HepG2 (cell line): ENCODE data around the gene TNRC18. TPM values are rescaled to one million over a fixed set of nuclear protein-coding genes. Genes with fewer than 3 reads are reported as not detected.

Source experiments
- DBP ChIP-seq: sonication (generic); formaldehyde crosslinking; IDR thresholded peaks from 2 replicates; pipeline ENCODE4 v1.4.0; 2020; ENCODE audit warnings: missing genetic modification reagents; ENCODE audit errors: not compliant biosample characterization
- FOXO4 ChIP-seq: sonication (generic); formaldehyde crosslinking; conservative IDR thresholded peaks from 2 replicates; pipeline ENCODE4 v1.8.1; 2023; ENCODE audit warnings: missing genetic modification reagents
- LBX2 ChIP-seq: sonication (generic); formaldehyde crosslinking; IDR thresholded peaks from 2 replicates; pipeline ENCODE4 v1.5.0; 2020; ENCODE audit warnings: missing genetic modification reagents, mild to moderate bottlenecking, borderline replicate concordance
- MBNL3 ChIP-seq: fragments of 250-450 bp; sonication (Bioruptor Pico); conservative IDR thresholded peaks from 2 replicates; pipeline ENCODE4 v1.8.0; 2022; ENCODE audit warnings: mild to moderate bottlenecking, inconsistent platforms
- MTA3 ChIP-seq: sonication (generic); formaldehyde crosslinking; IDR thresholded peaks from 2 replicates; pipeline ENCODE4 v1.4.0; 2020; ENCODE audit warnings: missing genetic modification reagents
- SALL2 ChIP-seq: sonication (generic); formaldehyde crosslinking; IDR thresholded peaks from 2 replicates; pipeline ENCODE4 v1.8.1; 2023; ENCODE audit warnings: mild to moderate bottlenecking, missing genetic modification reagents, inconsistent platforms
- SP1 ChIP-seq, 2 experiments: fragments of 450-650 bp in 1 of 2; sonication (generic) in 1 of 2; formaldehyde crosslinking in 1 of 2; IDR thresholded peaks; 2 replicates each; pipeline versions ENCODE4 v1.4.0 to v1.6.1; 2016 to 2020; ENCODE audit warnings: missing genetic modification reagents in 1 of 2
- SP4 ChIP-seq: sonication (generic); formaldehyde crosslinking; IDR thresholded peaks from 2 replicates; pipeline ENCODE4 v1.8.1; 2023; ENCODE audit warnings: mild to moderate bottlenecking, missing genetic modification reagents
- TGIF2 ChIP-seq: IDR thresholded peaks from 2 replicates; pipeline ENCODE4 v1.6.1; 2016; ENCODE audit warnings: control low read depth, missing compliant biosample characterization
- ZFY ChIP-seq: sonication (generic); formaldehyde crosslinking; IDR thresholded peaks from 2 replicates; pipeline ENCODE4 v1.4.0; 2020; ENCODE audit warnings: missing genetic modification reagents
- ZNF337 ChIP-seq: sonication (generic); formaldehyde crosslinking; IDR thresholded peaks from 2 replicates; pipeline ENCODE4 v1.5.1; 2020; ENCODE audit warnings: missing genetic modification reagents, low read depth, mild to moderate bottlenecking, borderline replicate concordance
- ZNF343 ChIP-seq: sonication (generic); formaldehyde crosslinking; IDR thresholded peaks from 2 replicates; pipeline ENCODE4 v1.4.0; 2020; ENCODE audit warnings: mild to moderate bottlenecking, missing genetic modification reagents
- ZNF496 ChIP-seq: sonication (generic); formaldehyde crosslinking; IDR thresholded peaks from 2 replicates; pipeline ENCODE4 v1.8.1; 2023; ENCODE audit warnings: mild to moderate bottlenecking, moderate library complexity, missing genetic modification reagents; ENCODE audit not compliant: insufficient replicate concordance
- ZNF563 ChIP-seq: sonication (generic); formaldehyde crosslinking; IDR thresholded peaks from 2 replicates; pipeline ENCODE4 v1.8.0; 2022; ENCODE audit warnings: mild to moderate bottlenecking, moderate library complexity, missing genetic modification reagents
- ZNF589 ChIP-seq: sonication (generic); formaldehyde crosslinking; conservative IDR thresholded peaks from 2 replicates; pipeline ENCODE4 v1.8.0; 2022; ENCODE audit warnings: mild to moderate bottlenecking, moderate library complexity, missing genetic modification reagents
- ZNF609 ChIP-seq: sonication (generic); formaldehyde crosslinking; IDR thresholded peaks from 2 replicates; pipeline ENCODE4 v1.4.0; 2020; ENCODE audit warnings: mild to moderate bottlenecking, missing genetic modification reagents, borderline replicate concordance
- ZNF629 ChIP-seq: sonication (generic); formaldehyde crosslinking; conservative IDR thresholded peaks from 2 replicates; pipeline ENCODE4 v1.5.0; 2020; ENCODE audit warnings: missing genetic modification reagents
- polyA plus RNA-seq, 8 experiments: library from polyadenylated mRNA; depleted of rRNA in 3 of 8; stranded (reverse) in 7 of 8; unstranded in 1 of 8; fragments of >200 nt; fragmentation: Illumina TruSeq in 4 of 8; extraction: Trizol in 4 of 8; gene quantifications; 2 replicates each; pipeline versions ENCODE4 v1.2.1 to v1.2.3, GENCODE V29; 2011 to 2016; ENCODE audit warnings: low read depth in 4 of 8, missing spikeins in 1 of 8, mixed read lengths in 1 of 8; ENCODE audit not compliant: insufficient read depth in 1 of 8
- total RNA-seq, 5 experiments: library from RNA; depleted of rRNA; stranded (reverse); fragments of >200 nt; fragmentation: Illumina TruSeq; extraction: Trizol; gene quantifications; 2 replicates each; pipeline ENCODE4 v1.2.3, GENCODE V29; 2016; ENCODE audit warnings: low read depth in 1 of 5
- TF ChIP-seq, protein P1 (sequence below): IDR thresholded peaks from 2 replicates; pipeline ENCODE4 v1.6.1; 2012; ENCODE audit warnings: inconsistent platforms

TNRC18 gene
- total and polyA plus RNA-seq, 2 of the 13 experiments (the other 11 are each of a cell fraction or from before 2014, with no cell fraction given): 11.7 to 17.4 TPM

- 0 out of 2 replicates have a peak, but pooled peaks have one; percentile 25 for TF ChIP-seq ZNF343
- TF ChIP-seq ZNF337: no peak
- TF ChIP-seq ZFY (CRISPR knock-in tag): peak; percentile 72
- TF ChIP-seq, protein P1, sequence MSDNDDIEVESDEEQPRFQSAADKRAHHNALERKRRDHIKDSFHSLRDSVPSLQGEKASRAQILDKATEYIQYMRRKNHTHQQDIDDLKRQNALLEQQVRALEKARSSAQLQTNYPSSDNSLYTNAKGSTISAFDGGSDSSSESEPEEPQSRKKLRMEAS: no peak; the same call in 1 of the 2 replicates
- TF ChIP-seq ZNF496: no peak
- no peak for TF ChIP-seq ZNF589 (CRISPR knock-in tag)
- TF ChIP-seq MBNL3 (CRISPR knock-in tag): no peak
- no peak for TF ChIP-seq FOXO4 (CRISPR knock-in tag)
- TF ChIP-seq TGIF2 (CRISPR knock-in tag): no peak
- no peak; the same call in none of the 2 replicates for TF ChIP-seq SALL2 (CRISPR knock-in tag)
- TF ChIP-seq ZNF563 (CRISPR knock-in tag): 0 out of 2 replicates have a peak, but pooled peaks have one; percentile 52
- TF ChIP-seq DBP: no peak
- no peak for TF ChIP-seq LBX2 (CRISPR knock-in tag)
- TF ChIP-seq SP4 (CRISPR knock-in tag): 0 out of 2 replicates have a peak, but pooled peaks have one; percentile 36
- TF ChIP-seq SP1 (IDR thresholded peaks at IDR 0.05): no peak
- no peak for TF ChIP-seq SP1 (CRISPR knock-in tag; IDR thresholded peaks at IDR 0.05)
- no peak for TF ChIP-seq ZNF629
- TF ChIP-seq MTA3: no peak
- TF ChIP-seq ZNF609: peak; percentile 95; the same call in 1 of the 2 replicates
Observed at GRCh38 chr7:5284304-5285281, 139.0 kb downstream of the TNRC18 start (continued).
